H9 (cell line): Measurements from ENCODE around the gene C20orf144. TPM values are rescaled to one million over a fixed set of nuclear protein-coding genes. Genes with fewer than 3 reads are reported as not detected.

Source experiments
- DNase-seq: peaks from one replicate; pipeline ENCODE4 v3.0.0-alpha.2; 2017
- H2AFZ ChIP-seq: one replicate; pipeline ENCODE4 v1.6.1; 2013; ENCODE audit warnings: mild to moderate bottlenecking, low read length, control low read depth, moderate library complexity
- H2AK5ac ChIP-seq: 2 replicates; pipeline ENCODE4 v1.6.1; 2013; ENCODE audit warnings: low read length, control low read depth, mixed read lengths; ENCODE audit not compliant: insufficient read length
- H2BK120ac ChIP-seq: one replicate; pipeline ENCODE4 v1.6.1; 2013; ENCODE audit warnings: low read depth, mild to moderate bottlenecking, low read length, control low read depth, inconsistent platforms; ENCODE audit not compliant: poor library complexity, severe bottlenecking
- H2BK12ac ChIP-seq: 2 replicates; pipeline ENCODE4 v1.6.1; 2013; ENCODE audit warnings: low read length, control low read depth, mixed read lengths, low read depth; ENCODE audit not compliant: insufficient read length
- H2BK15ac ChIP-seq: 2 replicates; pipeline ENCODE4 v1.6.1; 2013; ENCODE audit warnings: low read depth, low read length, control low read depth
- H2BK20ac ChIP-seq: one replicate; pipeline ENCODE4 v1.6.1; 2013; ENCODE audit warnings: low read depth, mild to moderate bottlenecking, low read length, control low read depth, inconsistent platforms; ENCODE audit not compliant: poor library complexity, severe bottlenecking
- H2BK5ac ChIP-seq: 2 replicates; pipeline ENCODE4 v1.6.1; 2013; ENCODE audit warnings: low read length, control low read depth, mixed read lengths; ENCODE audit not compliant: insufficient read length
- H3K14ac ChIP-seq: 2 replicates; pipeline ENCODE4 v1.6.1; 2013; ENCODE audit warnings: low read length, control low read depth; ENCODE audit not compliant: insufficient read depth
- H3K18ac ChIP-seq: 2 replicates; pipeline ENCODE4 v1.6.1; 2013; ENCODE audit warnings: low read depth, mild to moderate bottlenecking, mixed read lengths, low read length, control low read depth; ENCODE audit not compliant: insufficient read length
- H3K23ac ChIP-seq: 2 replicates; pipeline ENCODE4 v1.6.1; 2013; ENCODE audit warnings: low read length, control low read depth, mixed read lengths, low read depth; ENCODE audit not compliant: insufficient read length
- H3K23me2 ChIP-seq: 2 replicates; pipeline ENCODE4 v1.6.1; 2013; ENCODE audit warnings: low read depth, mild to moderate bottlenecking, mixed read lengths, low read length, control low read depth; ENCODE audit not compliant: insufficient read length, poor library complexity, severe bottlenecking
- H3K27ac ChIP-seq: 2 replicates; pipeline ENCODE4 v1.5.1; 2013; ENCODE audit warnings: low read length, control low read depth, mixed read lengths, low read depth; ENCODE audit not compliant: insufficient read length
- H3K27me3 ChIP-seq: 2 replicates; pipeline ENCODE4 v1.6.1; 2013; ENCODE audit warnings: low read length, control low read depth, inconsistent platforms; ENCODE audit not compliant: insufficient read depth
- H3K4ac ChIP-seq: 2 replicates; pipeline ENCODE4 v1.6.1; 2013; ENCODE audit warnings: low read depth, mild to moderate bottlenecking, control low read depth, inconsistent platforms, low read length, moderate library complexity
- H3K4me1 ChIP-seq: 2 replicates; pipeline ENCODE4 v1.6.1; 2013; ENCODE audit warnings: low read length, control low read depth, inconsistent platforms; ENCODE audit not compliant: insufficient read depth
- H3K4me2 ChIP-seq: 2 replicates; pipeline ENCODE4 v1.6.1; 2013; ENCODE audit warnings: low read length, control low read depth, mixed read lengths; ENCODE audit not compliant: insufficient read length, insufficient read depth
- H3K56ac ChIP-seq: 2 replicates; pipeline ENCODE4 v1.6.1; 2013; ENCODE audit warnings: low read depth, mild to moderate bottlenecking, mixed read lengths, low read length, control low read depth; ENCODE audit not compliant: insufficient read length
- H3K79me1 ChIP-seq: 2 replicates; pipeline ENCODE4 v1.6.1; 2013; ENCODE audit warnings: low read depth, mild to moderate bottlenecking, moderate library complexity, low read length, control low read depth, inconsistent platforms; ENCODE audit not compliant: insufficient read depth, poor library complexity, severe bottlenecking
- H3K79me2 ChIP-seq: 2 replicates; pipeline ENCODE4 v1.6.1; 2013; ENCODE audit warnings: low read length, control low read depth, inconsistent platforms; ENCODE audit not compliant: insufficient read depth
- H3K9ac ChIP-seq: 2 replicates; pipeline ENCODE4 v1.6.1; 2013; ENCODE audit warnings: low read length, control low read depth, mixed read lengths; ENCODE audit not compliant: insufficient read length; ENCODE audit errors: extremely low read depth
- H3K9me3 ChIP-seq: one replicate; pipeline ENCODE4 v1.6.1; 2013; ENCODE audit warnings: low read depth, low read length, inconsistent platforms; ENCODE audit not compliant: control insufficient read depth
- H3T11ph ChIP-seq: one replicate; pipeline ENCODE4 v1.6.1; 2013; ENCODE audit warnings: mild to moderate bottlenecking, low read length, control low read depth, inconsistent platforms
- H4K20me1 ChIP-seq: one replicate; pipeline ENCODE4 v1.6.1; 2013; ENCODE audit not compliant: control insufficient read depth, insufficient read length, insufficient read depth
- H4K5ac ChIP-seq: 2 replicates; pipeline ENCODE4 v1.6.1; 2013; ENCODE audit warnings: low read depth, mild to moderate bottlenecking, mixed read lengths, low read length, control low read depth; ENCODE audit not compliant: insufficient read length
- H4K8ac ChIP-seq: replicated peaks from 2 replicates; pipeline ENCODE4 v1.6.1; 2013; ENCODE audit warnings: low read length, control low read depth, mixed read lengths, low read depth; ENCODE audit not compliant: insufficient read length
- H4K91ac ChIP-seq: 2 replicates; pipeline ENCODE4 v1.6.1; 2013; ENCODE audit warnings: low read depth, mild to moderate bottlenecking, moderate library complexity, mixed read lengths, low read length, control low read depth; ENCODE audit not compliant: insufficient read length
- H3K27ac Mint-ChIP-seq, 3 experiments: 2 replicates in 2 of 3; 3 replicates in 1 of 3; pipeline ENCODE4 v1.8.0; 2020 to 2021; ENCODE audit warnings: mixed read lengths in 3 of 3, mild to moderate bottlenecking in 1 of 3, moderate library complexity in 1 of 3
- H3K27me3 Mint-ChIP-seq: 2 replicates; pipeline ENCODE4 v1.8.0; 2021; ENCODE audit warnings: low read depth, mild to moderate bottlenecking, moderate library complexity, mixed read lengths
- H3K36me3 Mint-ChIP-seq, 3 experiments: 2 replicates in 2 of 3; 3 replicates in 1 of 3; pipeline ENCODE4 v1.8.0; 2020 to 2021; ENCODE audit warnings: low read depth in 3 of 3, mixed read lengths in 3 of 3; ENCODE audit not compliant: insufficient read depth in 1 of 3
- H3K4me1 Mint-ChIP-seq, 2 experiments: 2 replicates each; pipeline ENCODE4 v1.8.0; 2020; ENCODE audit warnings: mixed read lengths in 2 of 2
- H3K4me3 Mint-ChIP-seq, 2 experiments: 2 replicates in 1 of 2; 3 replicates in 1 of 2; pipeline ENCODE4 v1.8.0; 2020 to 2021; ENCODE audit warnings: mild to moderate bottlenecking in 2 of 2, mixed read lengths in 2 of 2, moderate library complexity in 1 of 2
- H3K9me3 Mint-ChIP-seq, 2 experiments: 2 replicates in 1 of 2; 3 replicates in 1 of 2; pipeline ENCODE4 v1.8.0; 2020; ENCODE audit warnings: mild to moderate bottlenecking in 2 of 2, mixed read lengths in 2 of 2, moderate library complexity in 1 of 2
- CTCF ChIP-seq: fragments of 200-600 bp; sonication (generic); conservative IDR thresholded peaks from 3 replicates; pipeline ENCODE4 v1.8.0; 2021; ENCODE audit warnings: antibody characterized with exemption, mild to moderate bottlenecking
- WGBS: extraction: QIAGEN DNeasy Blood & Tissue Kit; methylation state at CpG from one replicate; pipeline ENCODE4 v1.1.7; 2013; ENCODE audit warnings: missing lambda C conversion rate, low lambda C conversion rate, mixed read lengths; ENCODE audit not compliant: insufficient read length; ENCODE audit errors: extremely low coverage; 5-methylcytosine and 5-hydroxymethylcytosine counted together
- total RNA-seq: library from RNA; stranded (reverse); gene quantifications from 2 replicates; pipeline ENCODE4 v1.2.1, GENCODE V29; 2021

C20orf144 gene
- total RNA-seq, 1 experiment from 2014 or later, result 0.26 TPM

GRCh38 chr20:33653900-33654596 is 8.1 kb upstream of the C20orf144 start:
- Histone ChIP-seq H2AK5ac (no peak overlapping the region), H3K18ac (no peak overlapping the region), H3K4ac (no peak overlapping the region), H2AFZ (no peak overlapping the region), H2BK5ac (no peak overlapping the region), H3K79me1 (no peaks in the 10 kb centered on the region), H4K8ac (no peak overlapping the region), H3K56ac (no peak overlapping the region), H3K4me2 (no peak overlapping the region), H3K23me2 (no peaks in the 10 kb centered on the region), H2BK20ac (no peak overlapping the region), H3K14ac (no peak overlapping the region), H3K9ac (no peak overlapping the region), H3T11ph (no peak overlapping the region), H4K91ac (no peak overlapping the region), H2BK15ac (no peak overlapping the region), H2BK12ac (no peak overlapping the region), H4K5ac (no peak overlapping the region), H3K9me3 (no peaks in the 10 kb centered on the region), H2BK120ac (no peak overlapping the region), H3K27ac (no peak overlapping the region), H3K79me2 (no peaks in the 10 kb centered on the region), H4K20me1 (no peaks in the 10 kb centered on the region), H3K4me1 (no peaks in the 10 kb centered on the region), H3K23ac (no peak overlapping the region), H3K27me3 (no peaks in the 10 kb centered on the region)
- no peak overlapping the region for H3K4me3 Mint-ChIP-seq
- H3K4me1 Mint-ChIP-seq, result peaks cover 28 to 30% of the 10 kb centered on the region in 2 experiments
- H3K27ac Mint-ChIP-seq, result peak overlapping the region in 2 of 3 experiments; percentile 22 to 85; a peak in 2 of 7 replicates
- no peak for TF ChIP-seq CTCF
- H3K36me3 Mint-ChIP-seq, result peaks cover 0 to 28% (median 3%) of the 10 kb centered on the region in 3 experiments; a peak in 5 of 7 replicates
- no peaks in the 10 kb centered on the region for H3K27me3 Mint-ChIP-seq
- no CpG with 5 or more reads among the region's 11 CpGs for WGBS
- H3K9me3 Mint-ChIP-seq, result no peaks in the 10 kb centered on the region; a peak in 1 of 5 replicates
- DNase-seq, result peak; percentile 77
